ENCODE data around the gene PAPPA2. TPM values are rescaled to one million over a fixed set of nuclear protein-coding genes. Genes with fewer than 3 reads are reported as not detected.

Gene PAPPA2
- total and polyA plus RNA-seq, 2 donors from 2014 or later, result 4.9 to 93.5 TPM

DNA sequence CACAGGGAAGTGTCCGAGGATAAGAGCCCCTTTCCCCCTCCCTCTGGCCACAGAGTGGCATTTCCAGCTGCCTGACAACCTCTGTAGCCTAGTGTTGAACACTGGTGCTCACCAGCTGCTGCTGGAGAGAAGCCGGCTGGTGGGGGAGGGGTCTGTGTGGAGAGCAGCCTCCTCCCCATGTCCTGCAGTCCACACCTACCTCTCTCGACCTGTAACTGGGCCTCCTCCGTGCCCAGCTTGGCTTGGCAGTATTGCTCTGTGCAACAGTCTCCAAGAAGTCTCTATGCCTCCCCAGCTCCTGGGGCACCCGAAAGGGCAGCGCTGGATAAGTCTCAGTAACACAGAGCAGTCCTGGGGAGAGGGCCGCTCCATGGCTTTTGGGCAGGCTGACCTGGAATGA is 17.0 kb downstream of the PAPPA2 start:
- Histone ChIP-seq H3K4me3 (ENCODE audit: low read length in 3 of 3) (no peak overlapping the region), H3K9ac (ENCODE audit: low read length in 3 of 3) (no peak overlapping the region), H3K36me3 (ENCODE audit: control insufficient read depth in 2 of 3, insufficient read depth in 3 of 3, low read length in 3 of 3) (no peaks in the 10 kb centered on the region), H3K27me3 (ENCODE audit: control insufficient read depth, insufficient read depth, low read length) (no peaks in the 10 kb centered on the region), H3K9me3 (ENCODE audit: control insufficient read depth in 2 of 3, insufficient read depth in 1 of 3, low read length in 3 of 3) (no peaks in the 10 kb centered on the region), H3K4me1 (ENCODE audit: control insufficient read depth in 2 of 3, insufficient read depth in 2 of 3, low read depth in 1 of 3, low read length in 3 of 3) (no peaks in the 10 kb centered on the region), H3K27ac (ENCODE audit: low read depth in 2 of 2, low read length in 2 of 2) (no peak overlapping the region)
- TF ChIP-seq, protein P1, sequence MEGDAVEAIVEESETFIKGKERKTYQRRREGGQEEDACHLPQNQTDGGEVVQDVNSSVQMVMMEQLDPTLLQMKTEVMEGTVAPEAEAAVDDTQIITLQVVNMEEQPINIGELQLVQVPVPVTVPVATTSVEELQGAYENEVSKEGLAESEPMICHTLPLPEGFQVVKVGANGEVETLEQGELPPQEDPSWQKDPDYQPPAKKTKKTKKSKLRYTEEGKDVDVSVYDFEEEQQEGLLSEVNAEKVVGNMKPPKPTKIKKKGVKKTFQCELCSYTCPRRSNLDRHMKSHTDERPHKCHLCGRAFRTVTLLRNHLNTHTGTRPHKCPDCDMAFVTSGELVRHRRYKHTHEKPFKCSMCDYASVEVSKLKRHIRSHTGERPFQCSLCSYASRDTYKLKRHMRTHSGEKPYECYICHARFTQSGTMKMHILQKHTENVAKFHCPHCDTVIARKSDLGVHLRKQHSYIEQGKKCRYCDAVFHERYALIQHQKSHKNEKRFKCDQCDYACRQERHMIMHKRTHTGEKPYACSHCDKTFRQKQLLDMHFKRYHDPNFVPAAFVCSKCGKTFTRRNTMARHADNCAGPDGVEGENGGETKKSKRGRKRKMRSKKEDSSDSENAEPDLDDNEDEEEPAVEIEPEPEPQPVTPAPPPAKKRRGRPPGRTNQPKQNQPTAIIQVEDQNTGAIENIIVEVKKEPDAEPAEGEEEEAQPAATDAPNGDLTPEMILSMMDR (IDR thresholded peaks at IDR 0.05; ENCODE audit: borderline replicate concordance, extremely low read depth, insufficient read depth), result no peak
- intact Hi-C loops (cut with DNase I), result no loop called here
- DNase-seq, result peak; percentile 67 to 74 (median 69)
- FAIRE-seq, result no peak

DNA sequence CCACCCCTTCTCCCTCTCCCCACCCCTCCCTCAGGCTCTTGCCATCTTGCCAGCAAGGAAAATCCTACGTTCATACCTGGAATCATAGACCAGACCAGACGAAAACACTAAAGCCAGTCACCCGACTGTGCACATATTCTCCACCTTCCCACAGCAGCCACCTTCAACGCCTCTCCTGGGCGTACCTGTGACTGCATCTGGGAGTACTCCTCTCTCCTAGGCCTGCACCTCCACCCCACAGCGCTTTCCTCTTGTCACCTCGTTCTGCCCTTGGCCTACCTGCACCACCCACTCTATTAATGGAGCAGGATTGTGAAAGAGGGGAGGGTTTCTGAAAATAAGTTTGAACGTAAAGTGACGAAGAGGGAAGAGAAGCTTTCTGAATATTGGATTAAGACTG is 17.8 kb downstream of the PAPPA2 start:
- H3K27ac ChIP-seq (ENCODE audit: low read depth in 2 of 2, low read length in 2 of 2), result no peak overlapping the region
- H3K9ac ChIP-seq (ENCODE audit: low read length in 3 of 3), result no peak overlapping the region
- H3K4me3 ChIP-seq (ENCODE audit: low read length in 3 of 3), result no peak overlapping the region
- DNase-seq (no peak), FAIRE-seq (no peak)
- H3K27me3 ChIP-seq (ENCODE audit: control insufficient read depth, insufficient read depth, low read length), result no peaks in the 10 kb centered on the region
- no peaks in the 10 kb centered on the region for H3K9me3 ChIP-seq (ENCODE audit: control insufficient read depth in 2 of 3, insufficient read depth in 1 of 3, low read length in 3 of 3)
- TF ChIP-seq, protein P1 (IDR thresholded peaks at IDR 0.05; ENCODE audit: borderline replicate concordance, extremely low read depth, insufficient read depth), result no peak
- H3K4me1 ChIP-seq (ENCODE audit: control insufficient read depth in 2 of 3, insufficient read depth in 2 of 3, low read depth in 1 of 3, low read length in 3 of 3), result no peaks in the 10 kb centered on the region
- H3K36me3 ChIP-seq (ENCODE audit: control insufficient read depth in 2 of 3, insufficient read depth in 3 of 3, low read length in 3 of 3), result no peaks in the 10 kb centered on the region
- intact Hi-C loops (cut with DNase I), result no loop called here

DNA sequence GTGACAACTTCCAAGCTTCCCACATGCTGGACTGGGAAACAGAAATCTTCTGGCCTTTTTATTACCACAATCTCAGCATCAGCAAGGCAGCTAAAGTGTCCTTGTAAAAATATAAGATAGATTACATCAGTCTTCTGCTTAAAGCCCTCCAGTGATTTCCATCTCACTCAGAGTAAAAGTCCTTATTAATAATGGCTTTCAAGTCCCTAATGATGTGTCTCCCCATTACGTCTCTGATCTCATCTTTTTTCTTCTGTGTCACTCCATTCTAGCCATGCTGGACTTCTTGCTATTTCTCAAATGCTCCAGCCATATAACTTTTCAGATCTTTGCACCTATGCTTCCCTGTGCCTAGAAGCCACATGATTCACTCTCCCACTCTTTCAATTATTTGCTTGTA is 22.1 kb downstream of the PAPPA2 start:
- Histone ChIP-seq H3K9ac (ENCODE audit: low read length in 3 of 3) (no peak overlapping the region), H3K4me1 (ENCODE audit: control insufficient read depth in 2 of 3, insufficient read depth in 2 of 3, low read depth in 1 of 3, low read length in 3 of 3) (no peaks in the 10 kb centered on the region), H3K4me3 (ENCODE audit: low read length in 3 of 3) (no peak overlapping the region), H3K36me3 (ENCODE audit: control insufficient read depth in 2 of 3, insufficient read depth in 3 of 3, low read length in 3 of 3) (no peaks in the 10 kb centered on the region), H3K27me3 (ENCODE audit: control insufficient read depth, insufficient read depth, low read length) (no peaks in the 10 kb centered on the region), H3K9me3 (ENCODE audit: control insufficient read depth in 2 of 3, insufficient read depth in 1 of 3, low read length in 3 of 3) (no peaks in the 10 kb centered on the region), H3K27ac (ENCODE audit: low read depth in 2 of 2, low read length in 2 of 2) (no peak overlapping the region)
- TF ChIP-seq, protein P1 (IDR thresholded peaks at IDR 0.05; ENCODE audit: borderline replicate concordance, extremely low read depth, insufficient read depth), result no peak
- no peak for FAIRE-seq
- DNase-seq, result no peak
- intact Hi-C loops (cut with DNase I), result no loop called here

DNA sequence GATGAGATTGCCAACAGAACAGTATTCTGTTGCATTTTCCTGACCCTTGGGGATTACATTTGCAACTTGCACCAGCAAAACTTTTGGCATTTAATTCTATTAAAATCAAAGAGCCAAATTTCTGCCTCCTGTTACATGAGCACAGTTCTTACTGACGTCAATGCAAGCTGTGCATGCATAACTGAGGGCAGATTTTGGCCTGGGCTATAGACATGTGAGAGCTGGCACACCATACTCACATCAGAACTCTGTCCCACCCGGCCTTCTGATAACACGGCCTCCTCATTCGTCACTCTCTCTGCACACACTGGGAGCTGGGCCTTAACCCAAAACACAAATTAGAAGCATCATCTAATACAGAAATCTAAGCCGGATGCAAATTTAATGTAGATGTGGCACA is 31.5 kb downstream of the PAPPA2 start:
- Histone ChIP-seq H3K27me3 (ENCODE audit: control insufficient read depth, insufficient read depth, low read length) (no peaks in the 10 kb centered on the region), H3K9ac (ENCODE audit: low read length in 3 of 3) (no peak overlapping the region), H3K4me1 (ENCODE audit: control insufficient read depth in 2 of 3, insufficient read depth in 2 of 3, low read depth in 1 of 3, low read length in 3 of 3) (no peaks in the 10 kb centered on the region), H3K9me3 (ENCODE audit: control insufficient read depth in 2 of 3, insufficient read depth in 1 of 3, low read length in 3 of 3) (no peaks in the 10 kb centered on the region), H3K4me3 (ENCODE audit: low read length in 3 of 3) (no peak overlapping the region), H3K27ac (ENCODE audit: low read depth in 2 of 2, low read length in 2 of 2) (no peak overlapping the region), H3K36me3 (ENCODE audit: control insufficient read depth in 2 of 3, insufficient read depth in 3 of 3, low read length in 3 of 3) (no peaks in the 10 kb centered on the region)
- intact Hi-C loops (cut with DNase I), result no loop called here
- peak in 1 of 5 donors; percentile 33 for DNase-seq
- TF ChIP-seq, protein P1 (IDR thresholded peaks at IDR 0.05; ENCODE audit: borderline replicate concordance, extremely low read depth, insufficient read depth), result no peak
- no peak for FAIRE-seq

Data from kidney (tissue), 14 donors.